HepG2 (cell line): ENCODE measurements around the gene ITCH. TPM values are rescaled to one million over a fixed set of nuclear protein-coding genes. Genes with fewer than 3 reads are reported as not detected.

Source experiments
- CEBPG ChIP-seq: IDR thresholded peaks from 2 replicates; pipeline ENCODE4 v1.6.1; 2016
- GATAD2A ChIP-seq: IDR thresholded peaks from 2 replicates; pipeline ENCODE4 v1.6.1; 2016
- KLF6 ChIP-seq: IDR thresholded peaks from 2 replicates; pipeline ENCODE4 v1.8.0; 2016; ENCODE audit warnings: missing biosample characterization, missing genetic modification reagents
- LCORL ChIP-seq, 2 experiments: fragments of 450-650 bp in 1 of 2; sonication (generic) in 1 of 2; formaldehyde crosslinking in 1 of 2; IDR thresholded peaks; 2 replicates each; pipeline versions ENCODE4 v1.5.0 to v1.6.1; 2017 to 2020; ENCODE audit warnings: antibody characterized with exemption in 1 of 2, missing genetic modification reagents in 1 of 2
- MBD4 ChIP-seq: IDR thresholded peaks from 2 replicates; pipeline ENCODE4 v1.6.1; 2012; ENCODE audit warnings: low read length, inconsistent platforms, borderline replicate concordance
- RBM39 ChIP-seq: fragments of 200-400 bp; formaldehyde crosslinking; IDR thresholded peaks from one replicate; pipeline ENCODE4 v1.6.1; 2018; ENCODE audit warnings: antibody characterized with exemption, mild to moderate bottlenecking, low read depth, low read length; ENCODE audit not compliant: poor library complexity, severe bottlenecking
- SMARCC2 ChIP-seq: fragments of 450-650 bp; IDR thresholded peaks from 2 replicates; pipeline ENCODE4 v1.6.1; 2017; ENCODE audit warnings: antibody characterized with exemption, mild to moderate bottlenecking
- TARDBP ChIP-seq: sonication (generic); formaldehyde crosslinking; IDR thresholded peaks from 2 replicates; pipeline ENCODE4 v1.8.0; 2022; ENCODE audit warnings: mild to moderate bottlenecking, missing genetic modification reagents
- XBP1 ChIP-seq: sonication (generic); formaldehyde crosslinking; IDR thresholded peaks from 2 replicates; pipeline ENCODE4 v1.5.0; 2020; ENCODE audit warnings: missing genetic modification reagents
- ZNF142 ChIP-seq: sonication (generic); formaldehyde crosslinking; IDR thresholded peaks from 2 replicates; pipeline ENCODE4 v1.4.0; 2020; ENCODE audit warnings: missing genetic modification reagents
- ZNF446 ChIP-seq: sonication (generic); formaldehyde crosslinking; IDR thresholded peaks from 2 replicates; pipeline ENCODE4 v1.5.0; 2020; ENCODE audit warnings: mild to moderate bottlenecking, missing genetic modification reagents
- ZNF709 ChIP-seq: sonication (generic); formaldehyde crosslinking; IDR thresholded peaks from 2 replicates; pipeline ENCODE4 v1.5.0; 2020; ENCODE audit warnings: mild to moderate bottlenecking, missing genetic modification reagents
- polyA plus RNA-seq, 8 experiments: library from polyadenylated mRNA; depleted of rRNA in 3 of 8; stranded (reverse) in 7 of 8; unstranded in 1 of 8; fragments of >200 nt; fragmentation: Illumina TruSeq in 4 of 8; extraction: Trizol in 4 of 8; gene quantifications; 2 replicates each; pipeline versions ENCODE4 v1.2.1 to v1.2.3, GENCODE V29; 2011 to 2016; ENCODE audit warnings: low read depth in 4 of 8, missing spikeins in 1 of 8, mixed read lengths in 1 of 8; ENCODE audit not compliant: insufficient read depth in 1 of 8
- total RNA-seq, 5 experiments: library from RNA; depleted of rRNA; stranded (reverse); fragments of >200 nt; fragmentation: Illumina TruSeq; extraction: Trizol; gene quantifications; 2 replicates each; pipeline ENCODE4 v1.2.3, GENCODE V29; 2016; ENCODE audit warnings: low read depth in 1 of 5
- TF ChIP-seq, protein P1 (sequence below): sonication (generic); formaldehyde crosslinking; IDR thresholded peaks from one replicate; pipeline ENCODE4 v1.5.1; 2020; ENCODE audit warnings: mild to moderate bottlenecking, missing genetic modification reagents; ENCODE audit errors: not compliant biosample characterization

The ITCH gene
- total and polyA plus RNA-seq, 2 of the 13 experiments (the other 11 are each of a cell fraction or from before 2014, with no cell fraction given) = 20.5 to 112 TPM

GRCh38 chr20:34515484-34516246, 152.6 kb downstream of the ITCH start (continued):
- TF ChIP-seq, protein P1, sequence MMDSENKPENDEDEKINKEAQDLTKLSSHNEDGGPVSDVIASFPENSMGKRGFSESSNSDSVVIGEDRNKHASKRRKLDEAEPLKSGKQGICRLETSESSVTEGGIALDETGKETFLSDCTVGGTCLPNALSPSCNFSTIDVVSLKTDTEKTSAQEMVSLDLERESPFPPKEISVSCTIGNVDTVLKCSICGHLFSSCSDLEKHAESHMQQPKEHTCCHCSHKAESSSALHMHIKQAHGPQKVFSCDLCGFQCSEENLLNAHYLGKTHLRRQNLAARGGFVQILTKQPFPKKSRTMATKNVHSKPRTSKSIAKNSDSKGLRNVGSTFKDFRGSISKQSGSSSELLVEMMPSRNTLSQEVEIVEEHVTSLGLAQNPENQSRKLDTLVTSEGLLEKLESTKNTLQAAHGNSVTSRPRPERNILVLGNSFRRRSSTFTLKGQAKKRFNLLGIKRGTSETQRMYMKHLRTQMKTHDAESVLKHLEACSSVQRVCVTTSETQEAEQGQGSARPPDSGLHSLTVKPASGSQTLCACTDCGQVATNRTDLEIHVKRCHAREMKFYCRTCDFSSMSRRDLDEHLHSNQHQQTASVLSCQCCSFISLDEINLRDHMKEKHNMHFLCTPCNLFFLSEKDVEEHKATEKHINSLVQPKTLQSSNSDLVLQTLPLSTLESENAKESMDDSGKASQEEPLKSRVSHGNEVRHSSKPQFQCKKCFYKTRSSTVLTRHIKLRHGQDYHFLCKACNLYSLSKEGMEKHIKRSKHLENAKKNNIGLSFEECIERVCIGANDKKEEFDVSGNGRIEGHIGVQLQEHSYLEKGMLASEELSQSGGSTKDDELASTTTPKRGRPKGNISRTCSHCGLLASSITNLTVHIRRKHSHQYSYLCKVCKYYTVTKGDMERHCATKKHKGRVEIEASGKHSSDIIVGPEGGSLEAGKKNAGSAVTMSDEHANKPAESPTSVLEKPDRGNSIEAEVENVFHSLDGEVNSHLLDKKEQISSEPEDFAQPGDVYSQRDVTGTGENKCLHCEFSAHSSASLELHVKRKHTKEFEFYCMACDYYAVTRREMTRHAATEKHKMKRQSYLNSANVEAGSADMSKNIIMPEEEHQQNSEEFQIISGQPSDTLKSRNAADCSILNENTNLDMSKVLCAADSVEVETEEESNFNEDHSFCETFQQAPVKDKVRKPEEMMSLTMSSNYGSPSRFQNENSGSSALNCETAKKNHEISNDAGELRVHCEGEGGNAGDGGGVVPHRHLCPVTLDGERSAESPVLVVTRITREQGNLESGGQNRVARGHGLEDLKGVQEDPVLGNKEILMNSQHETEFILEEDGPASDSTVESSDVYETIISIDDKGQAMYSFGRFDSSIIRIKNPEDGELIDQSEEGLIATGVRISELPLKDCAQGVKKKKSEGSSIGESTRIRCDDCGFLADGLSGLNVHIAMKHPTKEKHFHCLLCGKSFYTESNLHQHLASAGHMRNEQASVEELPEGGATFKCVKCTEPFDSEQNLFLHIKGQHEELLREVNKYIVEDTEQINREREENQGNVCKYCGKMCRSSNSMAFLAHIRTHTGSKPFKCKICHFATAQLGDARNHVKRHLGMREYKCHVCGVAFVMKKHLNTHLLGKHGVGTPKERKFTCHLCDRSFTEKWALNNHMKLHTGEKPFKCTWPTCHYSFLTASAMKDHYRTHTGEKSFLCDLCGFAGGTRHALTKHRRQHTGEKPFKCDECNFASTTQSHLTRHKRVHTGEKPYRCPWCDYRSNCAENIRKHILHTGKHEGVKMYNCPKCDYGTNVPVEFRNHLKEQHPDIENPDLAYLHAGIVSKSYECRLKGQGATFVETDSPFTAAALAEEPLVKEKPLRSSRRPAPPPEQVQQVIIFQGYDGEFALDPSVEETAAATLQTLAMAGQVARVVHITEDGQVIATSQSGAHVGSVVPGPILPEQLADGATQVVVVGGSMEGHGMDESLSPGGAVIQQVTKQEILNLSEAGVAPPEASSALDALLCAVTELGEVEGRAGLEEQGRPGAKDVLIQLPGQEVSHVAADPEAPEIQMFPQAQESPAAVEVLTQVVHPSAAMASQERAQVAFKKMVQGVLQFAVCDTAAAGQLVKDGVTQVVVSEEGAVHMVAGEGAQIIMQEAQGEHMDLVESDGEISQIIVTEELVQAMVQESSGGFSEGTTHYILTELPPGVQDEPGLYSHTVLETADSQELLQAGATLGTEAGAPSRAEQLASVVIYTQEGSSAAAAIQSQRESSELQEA (CRISPR knock-in tag) = no peak
- TF ChIP-seq RBM39 = peak; percentile 77
- TF ChIP-seq XBP1 (CRISPR knock-in tag) = no peak
- 0 out of 2 replicates have a peak, but pooled peaks have one; percentile 79 for TF ChIP-seq MBD4
- no peak for TF ChIP-seq KLF6
- TF ChIP-seq ZNF142 (CRISPR knock-in tag) = 0 out of 2 replicates have a peak, but pooled peaks have one; percentile 5
- TF ChIP-seq TARDBP (CRISPR knock-in tag) = no peak
- TF ChIP-seq SMARCC2 = no peak
- no peak for TF ChIP-seq LCORL (IDR thresholded peaks at IDR 0.05)
- TF ChIP-seq LCORL (CRISPR knock-in tag; IDR thresholded peaks at IDR 0.05) = peak; percentile 65
- peak; percentile 82 for TF ChIP-seq ZNF446
- peak; percentile 46; the same call in 1 of the 2 replicates for TF ChIP-seq CEBPG
- TF ChIP-seq ZNF709 = peak; percentile 22; the same call in 1 of the 2 replicates
- TF ChIP-seq GATAD2A (CRISPR knock-in tag) = peak; percentile 36; the same call in 1 of the 2 replicates
